Liver (tissue), 9 donors: ENCODE measurements around the gene PIGA. TPM values are rescaled to one million over a fixed set of nuclear protein-coding genes. Genes with fewer than 3 reads are reported as not detected.

Experiments used
- DNase-seq: peaks from one replicate; pipeline ENCODE4 v3.0.0-alpha.2; 2017; ENCODE audit warnings: low spot score
- H3K27ac ChIP-seq, 2 donors: one replicate each; pipeline ENCODE4 v1.7.0; 2013; ENCODE audit warnings: inconsistent platforms in 2 of 2, low read length in 2 of 2, control low read depth in 1 of 2, low read depth in 1 of 2, mild to moderate bottlenecking in 1 of 2
- H3K27me3 ChIP-seq, 4 donors: one replicate each; pipeline versions ENCODE4 v1.6.1 to v1.7.0; 2013; ENCODE audit warnings: low read length in 3 of 4, inconsistent platforms in 1 of 4, mild to moderate bottlenecking in 1 of 4, moderate library complexity in 1 of 4; ENCODE audit not compliant: control insufficient read depth in 4 of 4, insufficient read depth in 4 of 4
- H3K36me3 ChIP-seq, 4 donors: one replicate each; pipeline versions ENCODE4 v1.6.1 to v1.7.0; 2013; ENCODE audit warnings: low read length in 3 of 4, mild to moderate bottlenecking in 3 of 4, low read depth in 1 of 4, moderate library complexity in 1 of 4; ENCODE audit not compliant: control insufficient read depth in 4 of 4, insufficient read depth in 3 of 4
- H3K4me1 ChIP-seq, 4 donors: one replicate each; pipeline versions ENCODE4 v1.6.1 to v1.7.0; 2013; ENCODE audit warnings: low read length in 3 of 4, mild to moderate bottlenecking in 3 of 4, moderate library complexity in 1 of 4; ENCODE audit not compliant: control insufficient read depth in 4 of 4, insufficient read depth in 4 of 4
- H3K4me3 ChIP-seq, 3 donors: one replicate each; pipeline versions ENCODE4 v1.6.1 to v1.7.0; 2013; ENCODE audit warnings: low read length in 3 of 3, control low read depth in 1 of 3, low read depth in 1 of 3, mild to moderate bottlenecking in 1 of 3
- H3K9ac ChIP-seq, 2 donors: one replicate each; pipeline ENCODE4 v1.7.0; 2013; ENCODE audit warnings: low read length in 2 of 2, mild to moderate bottlenecking in 2 of 2, moderate library complexity in 2 of 2, control low read depth in 1 of 2, low read depth in 1 of 2
- H3K9me3 ChIP-seq, 4 donors: one replicate each; pipeline versions ENCODE4 v1.6.1 to v1.7.0; 2013; ENCODE audit warnings: low read length in 3 of 4; ENCODE audit not compliant: control insufficient read depth in 4 of 4
- ATF3 ChIP-seq: IDR thresholded peaks from 2 replicates; pipeline ENCODE4 v1.6.1; 2016; ENCODE audit warnings: antibody characterized with exemption
- CTCF ChIP-seq: fragments of 150-350 bp; IDR thresholded peaks from 2 replicates; pipeline ENCODE4 v1.5.1; 2017; ENCODE audit warnings: improper control_type of control experiment, low read depth, low read length; ENCODE audit not compliant: missing input control
- EGR1 ChIP-seq, 2 donors: IDR thresholded peaks; 2 replicates each; pipeline ENCODE4 v1.6.1; 2016 to 2018; ENCODE audit warnings: antibody characterized with exemption in 2 of 2, low read depth in 2 of 2
- FOXA1 ChIP-seq: IDR thresholded peaks from 2 replicates; pipeline ENCODE4 v1.6.1; 2016; ENCODE audit warnings: antibody characterized with exemption
- FOXA2 ChIP-seq: IDR thresholded peaks from 2 replicates; pipeline ENCODE4 v1.6.1; 2016; ENCODE audit warnings: antibody characterized with exemption
- GABPA ChIP-seq, 2 donors: IDR thresholded peaks in 1 of 2; conservative IDR thresholded peaks in 1 of 2; 2 replicates each; pipeline ENCODE4 v1.6.1; 2016; ENCODE audit warnings: antibody characterized with exemption in 2 of 2, mild to moderate bottlenecking in 1 of 2, moderate library complexity in 1 of 2
- HNF4A ChIP-seq, 2 donors: conservative IDR thresholded peaks; 2 replicates each; pipeline ENCODE4 v1.6.1; 2016; ENCODE audit warnings: antibody characterized with exemption in 2 of 2, mild to moderate bottlenecking in 2 of 2
- HNF4G ChIP-seq: IDR thresholded peaks from 2 replicates; pipeline ENCODE4 v1.6.1; 2016; ENCODE audit warnings: antibody characterized with exemption
- JUND ChIP-seq, 2 donors: IDR thresholded peaks; 2 replicates each; pipeline ENCODE4 v1.6.1; 2016; ENCODE audit warnings: antibody characterized with exemption in 2 of 2
- NR2F2 ChIP-seq: IDR thresholded peaks from 2 replicates; pipeline ENCODE4 v1.6.1; 2016; ENCODE audit warnings: antibody characterized with exemption
- RAD21 ChIP-seq, 2 donors: IDR thresholded peaks; 2 replicates each; pipeline ENCODE4 v1.6.1; 2016; ENCODE audit warnings: antibody characterized with exemption in 2 of 2, mild to moderate bottlenecking in 2 of 2
- REST ChIP-seq: IDR thresholded peaks from 2 replicates; pipeline ENCODE4 v1.6.1; 2016; ENCODE audit warnings: antibody characterized with exemption, mild to moderate bottlenecking
- RXRA ChIP-seq, 2 donors: IDR thresholded peaks; 2 replicates each; pipeline ENCODE4 v1.6.1; 2017 to 2018; ENCODE audit warnings: antibody characterized with exemption in 2 of 2, mild to moderate bottlenecking in 1 of 2
- SP1 ChIP-seq: IDR thresholded peaks from 2 replicates; pipeline ENCODE4 v1.6.1; 2018; ENCODE audit warnings: antibody characterized with exemption, mild to moderate bottlenecking
- TAF1 ChIP-seq: conservative IDR thresholded peaks from 2 replicates; pipeline ENCODE4 v1.6.1; 2016; ENCODE audit warnings: antibody characterized with exemption, mild to moderate bottlenecking
- YY1 ChIP-seq: IDR thresholded peaks from 2 replicates; pipeline ENCODE4 v1.6.1; 2016; ENCODE audit warnings: antibody characterized with exemption, mild to moderate bottlenecking
- WGBS: extraction: QIAGEN DNeasy Blood & Tissue Kit; methylation state at CpG from one replicate; pipeline ENCODE4 v1.1.7; 2013; 5-methylcytosine and 5-hydroxymethylcytosine counted together
- polyA plus RNA-seq, 2 donors: library from polyadenylated mRNA; stranded (reverse) in 1 of 2; unstranded in 1 of 2; fragments of 200-250 nt in 1 of 2; fragments of >200 nt in 1 of 2; fragmentation: Nextera tagmentation in 1 of 2; extraction: Ambion mirVana in 1 of 2; gene quantifications; one replicate each; pipeline versions ENCODE4 v1.2.1 to v1.2.3, GENCODE V29; 2013 to 2015
- total RNA-seq, 2 donors: library from RNA; depleted of rRNA; stranded (reverse); fragments of >200 nt; gene quantifications; one replicate each; pipeline ENCODE4 v1.2.3, GENCODE V29; 2014
- TF ChIP-seq, protein P1 (sequence below): IDR thresholded peaks from 2 replicates; pipeline ENCODE4 v1.6.1; 2016; ENCODE audit warnings: antibody characterized with exemption
- TF ChIP-seq, protein P2 (sequence below): IDR thresholded peaks from 2 replicates; pipeline ENCODE4 v1.6.1; 2016; ENCODE audit warnings: antibody characterized with exemption
- donor health status: healthy.
- donor health status: healthy.
- donor health status: healthy.
- donor health status: healthy.
- donor health status: healthy.

Gene PIGA
- total and polyA plus RNA-seq, 4 donors = 3.0 to 8.7 (median 5.6) TPM

DNA sequence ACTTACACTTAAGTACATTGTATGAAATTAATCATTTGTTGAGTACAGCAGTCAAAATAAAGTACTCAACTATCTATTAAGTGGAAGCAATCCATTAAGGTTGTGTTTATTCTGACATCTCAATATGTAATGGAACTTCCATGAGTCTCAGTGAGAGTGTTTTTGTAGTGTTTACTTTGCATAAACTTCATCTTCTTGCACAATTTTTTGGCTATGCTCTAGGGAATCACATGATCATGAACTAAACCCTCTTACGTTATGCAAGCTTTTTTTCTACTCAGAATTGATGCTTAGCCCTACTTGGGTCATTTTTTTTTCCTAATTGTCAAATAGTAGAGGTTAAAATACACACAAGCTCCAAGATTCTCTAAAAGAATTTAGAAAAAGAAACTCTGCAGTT, 21.1 kb upstream of the PIGA start:
- H3K4me3 ChIP-seq = no peak overlapping the region
- no peak overlapping the region for H3K9ac ChIP-seq
- 17% methylated on average over 1 of the region's 1 CpG for WGBS
- peaks cover 0 to 3% (median 0%) of the 10 kb centered on the region in 4 donors for H3K9me3 ChIP-seq
- H3K27ac ChIP-seq = no peak overlapping the region
- H3K36me3 ChIP-seq = no peaks in the 10 kb centered on the region
- H3K4me1 ChIP-seq = no peaks in the 10 kb centered on the region
- TF ChIP-seq, protein P1, sequence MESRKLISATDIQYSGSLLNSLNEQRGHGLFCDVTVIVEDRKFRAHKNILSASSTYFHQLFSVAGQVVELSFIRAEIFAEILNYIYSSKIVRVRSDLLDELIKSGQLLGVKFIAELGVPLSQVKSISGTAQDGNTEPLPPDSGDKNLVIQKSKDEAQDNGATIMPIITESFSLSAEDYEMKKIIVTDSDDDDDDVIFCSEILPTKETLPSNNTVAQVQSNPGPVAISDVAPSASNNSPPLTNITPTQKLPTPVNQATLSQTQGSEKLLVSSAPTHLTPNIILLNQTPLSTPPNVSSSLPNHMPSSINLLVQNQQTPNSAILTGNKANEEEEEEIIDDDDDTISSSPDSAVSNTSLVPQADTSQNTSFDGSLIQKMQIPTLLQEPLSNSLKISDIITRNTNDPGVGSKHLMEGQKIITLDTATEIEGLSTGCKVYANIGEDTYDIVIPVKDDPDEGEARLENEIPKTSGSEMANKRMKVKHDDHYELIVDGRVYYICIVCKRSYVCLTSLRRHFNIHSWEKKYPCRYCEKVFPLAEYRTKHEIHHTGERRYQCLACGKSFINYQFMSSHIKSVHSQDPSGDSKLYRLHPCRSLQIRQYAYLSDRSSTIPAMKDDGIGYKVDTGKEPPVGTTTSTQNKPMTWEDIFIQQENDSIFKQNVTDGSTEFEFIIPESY = peak; percentile 32
- TF ChIP-seq HNF4G (no peak), YY1 (peak; percentile 37), FOXA2 (peak; percentile 73), TAF1 (no peak), GABPA (IDR thresholded peaks at IDR 0.05 in 1 of 2, conservative IDR thresholded peaks at IDR 0.05 in 1 of 2) (no peak), JUND (IDR thresholded peaks at IDR 0.05) (peak in 1 of 2 donors; percentile 31), CTCF (no peak), ATF3 (no peak), FOXA1 (peak; percentile 34), REST (no peak), NR2F2 (no peak), RAD21 (IDR thresholded peaks at IDR 0.05) (peak; percentile 30 to 33), EGR1 (IDR thresholded peaks at IDR 0.05; ENCODE audit: low read depth in 2 of 2) (peak in 1 of 2 donors; percentile 91), RXRA (IDR thresholded peaks at IDR 0.05) (peak in 1 of 2 donors; percentile 59), HNF4A (conservative IDR thresholded peaks at IDR 0.05) (peak; percentile 6 to 30), SP1 (peak; percentile 28)
- TF ChIP-seq, protein P2, sequence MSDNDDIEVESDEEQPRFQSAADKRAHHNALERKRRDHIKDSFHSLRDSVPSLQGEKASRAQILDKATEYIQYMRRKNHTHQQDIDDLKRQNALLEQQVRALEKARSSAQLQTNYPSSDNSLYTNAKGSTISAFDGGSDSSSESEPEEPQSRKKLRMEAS = no peak
- no peaks in the 10 kb centered on the region for H3K27me3 ChIP-seq
- DNase-seq = no peak
